ENCODE measurements around the gene PIP5KL1. TPM values are rescaled to one million over a fixed set of nuclear protein-coding genes. Genes with fewer than 3 reads are reported as not detected.

The PIP5KL1 gene
- total and polyA plus RNA-seq, 2 of the 8 experiments (the other 6 are each of a cell fraction or from before 2014, with no cell fraction given): 13.4 to 15.4 TPM

DNA sequence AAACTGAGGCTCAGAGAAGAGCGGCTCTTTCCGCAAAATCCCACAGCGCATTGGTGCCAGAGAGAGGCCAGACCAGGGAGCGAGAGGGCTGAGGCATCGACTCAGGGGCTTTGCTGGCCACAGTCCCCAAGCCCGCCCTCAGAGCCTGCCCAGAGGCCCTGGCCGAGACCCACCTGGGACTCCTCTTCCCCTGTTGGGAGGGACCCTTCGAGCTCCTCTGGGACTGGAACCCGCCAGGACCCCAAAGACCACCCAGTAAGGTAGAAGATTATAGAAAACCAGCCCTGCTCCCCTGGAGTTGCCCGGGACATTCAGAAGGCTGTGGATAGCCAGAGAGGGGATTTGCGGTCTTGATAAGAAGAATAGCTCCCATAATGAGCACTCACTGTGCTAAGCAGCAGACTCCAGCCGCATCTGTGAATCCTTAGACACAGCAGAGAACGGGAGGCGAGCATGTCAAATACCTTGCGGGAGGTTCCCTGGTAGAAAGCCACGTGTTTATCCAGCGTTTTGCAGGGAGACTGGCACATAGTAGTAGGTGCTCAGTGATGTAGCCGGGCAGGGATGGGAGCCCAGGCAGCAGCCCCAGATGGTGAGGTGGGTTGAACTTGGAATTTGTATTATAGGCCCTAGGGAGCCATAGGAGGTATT is 52.5 kb downstream of the PIP5KL1 start (continued):
- no peak for TF ChIP-seq RAD21 (IDR thresholded peaks at IDR 0.05 in 1 of 2, conservative IDR thresholded peaks at IDR 0.05 in 1 of 2; ENCODE audit: low read depth in 2 of 2, low read length in 2 of 2)
- TF ChIP-seq RNF2 (IDR thresholded peaks at IDR 0.05; ENCODE audit: borderline replicate concordance, low read depth, low read length, missing control alignments, poor library complexity, severe bottlenecking): no peak
- no peak for TF ChIP-seq TBP (IDR thresholded peaks at IDR 0.05; ENCODE audit: low read depth, low read length)
- no peak for TF ChIP-seq CEBPB (IDR thresholded peaks at IDR 0.05; ENCODE audit: low read depth, low read length)
